ENCODE measurements around the gene STK31.
"Not testable (repeated sequence)": the region's sequence is repeated elsewhere in the genome, so short reads cannot be mapped to it uniquely, and the experiment has no call there.

GRCh38 chr7:23876526-23876925, 166.5 kb downstream of the STK31 start:
- TF ChIP-seq CTCF (optimal IDR thresholded peaks at IDR 0.05 in 1 of 3, IDR thresholded peaks at IDR 0.05 in 1 of 3, conservative IDR thresholded peaks at IDR 0.05 in 1 of 3; ENCODE audit: extremely low read depth in 1 of 3, insufficient read depth in 2 of 3, low read length in 3 of 3); EZH2 (IDR thresholded peaks at IDR 0.05; ENCODE audit: low read length): not testable (repeated sequence)
